Measurements from ENCODE around the gene PCDHGC5.
A peak's percentile ranks its signal among the peaks of the same experiment; 100 is the strongest.

Gene PCDHGC5

GRCh38 chr5:141484310-141484640 is 4.6 kb upstream of the PCDHGC5 start:
- Histone ChIP-seq H3K27ac (ENCODE audit: insufficient read depth in 1 of 2, low read depth in 1 of 2, low read length in 2 of 2, poor library complexity in 1 of 2, severe bottlenecking in 2 of 2) (no peak overlapping the region), H3K27me3 (replicated peaks in 2 of 5; ENCODE audit: control insufficient read depth in 4 of 5, insufficient read depth in 5 of 5, low read length in 4 of 5) (peaks cover 7 to 93% (median 31%) of the 10 kb centered on the region in 5 experiments), H3K9me3 (ENCODE audit: control extremely low read depth in 1 of 5, control insufficient read depth in 4 of 5, insufficient read depth in 2 of 5, low read depth in 1 of 5, low read length in 4 of 5) (peaks cover 0 to 4% (median 3%) of the 10 kb centered on the region in 5 experiments), H3K4me1 (ENCODE audit: control extremely low read depth in 1 of 4, control insufficient read depth in 4 of 4, insufficient read depth in 4 of 4, low read length in 3 of 4) (peaks cover 0 to 14% (median 5%) of the 10 kb centered on the region in 4 experiments), H3K36me3 (ENCODE audit: control insufficient read depth in 4 of 4, insufficient read depth in 4 of 4, low read length in 3 of 4) (no peaks in the 10 kb centered on the region), H3K4me3 (ENCODE audit: control insufficient read depth in 1 of 7, extremely low read depth in 1 of 7, insufficient read depth in 4 of 7, low read depth in 2 of 7, low read length in 6 of 7) (peak overlapping the region in 5 of 7 experiments; percentile 9 to 61 (median 44))
- DNase-seq: no peak
- CTCF ChIA-PET: interaction anchor here (0.8 to 3.3 kb wide), 6 partner anchors 9 to 70 kb away, joined by 3 to 14 read pairs (median 4); partner anchors contain the start of genes PCDHGA12 and PCDHGC3
- WGBS (ENCODE audit: insufficient coverage): 35% methylated on average over 3 of the region's 4 CpGs
- POLR2A ChIA-PET: no interaction called here

GRCh38 chr5:141484641-141485311 is 4.1 kb upstream of the PCDHGC5 start, which contains the start of gene PCDHGC4:
Gene PCDHGC4 (plus strand): TSS chr5:141485030. CDS start chr5:141485174, 144 bp downstream.
- WGBS (ENCODE audit: insufficient coverage): 3% methylated on average over 23 of the region's 39 CpGs
- no peak within 1 kb of the TSS for H3K27ac ChIP-seq (ENCODE audit: insufficient read depth in 1 of 2, low read depth in 1 of 2, low read length in 2 of 2, poor library complexity in 1 of 2, severe bottlenecking in 2 of 2)
- POLR2A ChIA-PET: no interaction called here
- peak within 1 kb of the TSS in 5 of 7 experiments; percentile 40 to 61 (median 44) for H3K4me3 ChIP-seq (ENCODE audit: control insufficient read depth in 1 of 7, extremely low read depth in 1 of 7, insufficient read depth in 4 of 7, low read depth in 2 of 7, low read length in 6 of 7)
- CTCF ChIA-PET: interaction anchor here (0.8 to 3.3 kb wide), 6 partner anchors 9 to 68 kb away, joined by 3 to 14 read pairs (median 3); partner anchors contain the start of genes PCDHGA12 and PCDHGC3
- peaks cover 0 to 4% (median 3%) of the 10 kb centered on the region in 5 experiments for H3K9me3 ChIP-seq (ENCODE audit: control extremely low read depth in 1 of 5, control insufficient read depth in 4 of 5, insufficient read depth in 2 of 5, low read depth in 1 of 5, low read length in 4 of 5)
- peak in 2 of 3 donors; percentile 37 to 47 for DNase-seq
- no peaks in the 10 kb centered on the region for H3K36me3 ChIP-seq (ENCODE audit: control insufficient read depth in 4 of 4, insufficient read depth in 4 of 4, low read length in 3 of 4)
- peaks cover 0 to 14% (median 5%) of the 10 kb centered on the region in 4 experiments for H3K4me1 ChIP-seq (ENCODE audit: control extremely low read depth in 1 of 4, control insufficient read depth in 4 of 4, insufficient read depth in 4 of 4, low read length in 3 of 4)
- peaks cover 7 to 93% (median 31%) of the 10 kb centered on the region in 5 experiments for H3K27me3 ChIP-seq (replicated peaks in 2 of 5; ENCODE audit: control insufficient read depth in 4 of 5, insufficient read depth in 5 of 5, low read length in 4 of 5)

- ChIA-PET POLR2A (no interaction called here), CTCF (interaction anchor here (0.8 to 3.3 kb wide), 10 partner anchors 10 to 79 kb away, joined by 3 to 14 read pairs (median 4); partner anchors contain the start of genes PCDHGA12 and PCDHGC3)
- Histone ChIP-seq H3K36me3 (ENCODE audit: control insufficient read depth in 4 of 4, insufficient read depth in 4 of 4, low read length in 3 of 4) (no peaks in the 10 kb centered on the region), H3K27me3 (replicated peaks in 2 of 5; ENCODE audit: control insufficient read depth in 4 of 5, insufficient read depth in 5 of 5, low read length in 4 of 5) (peaks cover 7 to 93% (median 38%) of the 10 kb centered on the region in 5 experiments), H3K9me3 (ENCODE audit: control extremely low read depth in 1 of 5, control insufficient read depth in 4 of 5, insufficient read depth in 2 of 5, low read depth in 1 of 5, low read length in 4 of 5) (peaks cover 0 to 4% (median 3%) of the 10 kb centered on the region in 5 experiments), H3K4me3 (ENCODE audit: control insufficient read depth in 1 of 7, extremely low read depth in 1 of 7, insufficient read depth in 4 of 7, low read depth in 2 of 7, low read length in 6 of 7) (peak overlapping the region in 4 of 7 experiments; percentile 40 to 61 (median 46)), H3K27ac (ENCODE audit: insufficient read depth in 1 of 2, low read depth in 1 of 2, low read length in 2 of 2, poor library complexity in 1 of 2, severe bottlenecking in 2 of 2) (no peak overlapping the region), H3K4me1 (ENCODE audit: control extremely low read depth in 1 of 4, control insufficient read depth in 4 of 4, insufficient read depth in 4 of 4, low read length in 3 of 4) (peaks cover 0 to 14% (median 5%) of the 10 kb centered on the region in 4 experiments)
- DNase-seq: peak in 2 of 3 donors; percentile 38 to 42
- 47% methylated on average over 37 of the region's 38 CpGs for WGBS (ENCODE audit: insufficient coverage)
Observed at GRCh38 chr5:141485321-141486055, 3.4 kb upstream of the PCDHGC5 start.

GRCh38 chr5:141486091-141486490 is 2.8 kb upstream of the PCDHGC5 start:
- Histone ChIP-seq H3K36me3 (ENCODE audit: control insufficient read depth in 4 of 4, insufficient read depth in 4 of 4, low read length in 3 of 4) (no peaks in the 10 kb centered on the region), H3K4me3 (ENCODE audit: control insufficient read depth in 1 of 7, extremely low read depth in 1 of 7, insufficient read depth in 4 of 7, low read depth in 2 of 7, low read length in 6 of 7) (no peak overlapping the region), H3K27me3 (replicated peaks in 2 of 5; ENCODE audit: control insufficient read depth in 4 of 5, insufficient read depth in 5 of 5, low read length in 4 of 5) (peaks cover 7 to 93% (median 42%) of the 10 kb centered on the region in 5 experiments), H3K4me1 (ENCODE audit: control extremely low read depth in 1 of 4, control insufficient read depth in 4 of 4, insufficient read depth in 4 of 4, low read length in 3 of 4) (peaks cover 0 to 15% (median 7%) of the 10 kb centered on the region in 4 experiments), H3K9me3 (ENCODE audit: control extremely low read depth in 1 of 5, control insufficient read depth in 4 of 5, insufficient read depth in 2 of 5, low read depth in 1 of 5, low read length in 4 of 5) (peaks cover 0 to 4% (median 3%) of the 10 kb centered on the region in 5 experiments), H3K27ac (ENCODE audit: insufficient read depth in 1 of 2, low read depth in 1 of 2, low read length in 2 of 2, poor library complexity in 1 of 2, severe bottlenecking in 2 of 2) (no peak overlapping the region)
- no peak for DNase-seq
- 89% methylated on average over 7 of the region's 9 CpGs for WGBS (ENCODE audit: insufficient coverage)
- CTCF ChIA-PET: interaction anchor here (0.9 to 3.3 kb wide), 11 partner anchors 8 to 78 kb away, joined by 3 to 14 read pairs (median 4); partner anchors contain the start of genes PCDHGA12 and PCDHGC3
- POLR2A ChIA-PET: no interaction called here

- peaks cover 0 to 25% (median 12%) of the 10 kb centered on the region in 4 experiments for H3K4me1 ChIP-seq (ENCODE audit: control extremely low read depth in 1 of 4, control insufficient read depth in 4 of 4, insufficient read depth in 4 of 4, low read length in 3 of 4)
- no peak for DNase-seq
- no peak overlapping the region for H3K4me3 ChIP-seq (ENCODE audit: control insufficient read depth in 1 of 7, extremely low read depth in 1 of 7, insufficient read depth in 4 of 7, low read depth in 2 of 7, low read length in 6 of 7)
- 94% methylated on average over 7 of the region's 7 CpGs for WGBS (ENCODE audit: insufficient coverage)
- H3K36me3 ChIP-seq (ENCODE audit: control insufficient read depth in 4 of 4, insufficient read depth in 4 of 4, low read length in 3 of 4): no peaks in the 10 kb centered on the region
- POLR2A ChIA-PET: no interaction called here
- no peak overlapping the region for H3K27ac ChIP-seq (ENCODE audit: insufficient read depth in 1 of 2, low read depth in 1 of 2, low read length in 2 of 2, poor library complexity in 1 of 2, severe bottlenecking in 2 of 2)
- peaks cover 7 to 95% (median 49%) of the 10 kb centered on the region in 5 experiments for H3K27me3 ChIP-seq (replicated peaks in 2 of 5; ENCODE audit: control insufficient read depth in 4 of 5, insufficient read depth in 5 of 5, low read length in 4 of 5)
- H3K9me3 ChIP-seq (ENCODE audit: control extremely low read depth in 1 of 5, control insufficient read depth in 4 of 5, insufficient read depth in 2 of 5, low read depth in 1 of 5, low read length in 4 of 5): peaks cover 0 to 4% (median 3%) of the 10 kb centered on the region in 5 experiments
- CTCF ChIA-PET: interaction anchor here (1.1 to 3.3 kb wide), 8 partner anchors 8 to 77 kb away, joined by 4 to 14 read pairs (median 6); partner anchors contain the start of genes PCDHGA12 and PCDHGC3
Observed at GRCh38 chr5:141487131-141487530, 1.8 kb upstream of the PCDHGC5 start.

GRCh38 chr5:141489841-141490240 is 960 bp downstream of the PCDHGC5 start:
- peaks cover 0 to 4% (median 3%) of the 10 kb centered on the region in 5 experiments for H3K9me3 ChIP-seq (ENCODE audit: control extremely low read depth in 1 of 5, control insufficient read depth in 4 of 5, insufficient read depth in 2 of 5, low read depth in 1 of 5, low read length in 4 of 5)
- WGBS (ENCODE audit: insufficient coverage): 96% methylated on average over 9 of the region's 10 CpGs
- CTCF ChIA-PET: interaction anchor here (0.6 to 1.3 kb wide), 5 partner anchors 9 to 72 kb away, joined by 3 to 6 read pairs (median 3); partner anchors contain the start of gene PCDHGB7
- H3K36me3 ChIP-seq (ENCODE audit: control insufficient read depth in 4 of 4, insufficient read depth in 4 of 4, low read length in 3 of 4): no peaks in the 10 kb centered on the region
- no peak for DNase-seq
- peaks cover 0 to 26% (median 16%) of the 10 kb centered on the region in 4 experiments for H3K4me1 ChIP-seq (ENCODE audit: control extremely low read depth in 1 of 4, control insufficient read depth in 4 of 4, insufficient read depth in 4 of 4, low read length in 3 of 4)
- no peak overlapping the region for H3K27ac ChIP-seq (ENCODE audit: insufficient read depth in 1 of 2, low read depth in 1 of 2, low read length in 2 of 2, poor library complexity in 1 of 2, severe bottlenecking in 2 of 2)
- no peak overlapping the region for H3K4me3 ChIP-seq (ENCODE audit: control insufficient read depth in 1 of 7, extremely low read depth in 1 of 7, insufficient read depth in 4 of 7, low read depth in 2 of 7, low read length in 6 of 7)
- peaks cover 14 to 97% (median 65%) of the 10 kb centered on the region in 5 experiments for H3K27me3 ChIP-seq (replicated peaks in 2 of 5; ENCODE audit: control insufficient read depth in 4 of 5, insufficient read depth in 5 of 5, low read length in 4 of 5)
- POLR2A ChIA-PET: no interaction called here

Data from common myeloid progenitor, CD34-positive (primary cell).